Measurements from ENCODE around the gene TAGLN3.

The TAGLN3 gene

DNA sequence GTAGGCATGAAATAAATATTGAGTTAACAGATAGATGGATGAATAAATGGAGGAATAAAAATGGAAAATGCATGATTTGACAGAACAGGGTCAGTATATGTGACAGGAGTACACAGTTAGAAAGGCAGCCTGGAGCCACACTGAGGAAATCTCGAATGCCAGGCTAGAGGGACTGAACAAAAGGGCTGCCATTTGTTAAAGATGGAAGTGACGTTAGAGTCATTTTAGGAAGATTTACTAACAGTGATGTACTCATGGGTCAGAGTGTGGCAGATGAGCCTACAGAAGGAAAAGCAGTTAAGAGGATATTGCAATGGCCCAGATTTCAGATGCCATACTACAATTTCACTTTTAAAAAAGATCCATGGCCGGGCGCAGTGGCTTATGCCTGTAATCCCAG is 28.4 kb downstream of the TAGLN3 start:
- H3K4me3 ChIP-seq (ENCODE audit: insufficient read depth, low read length, poor library complexity, severe bottlenecking): no peak overlapping the region
- H3K36me3 ChIP-seq (ENCODE audit: low read length): no peaks in the 10 kb centered on the region
- TF ChIP-seq EZH2phosphoT487 (conservative IDR thresholded peaks at IDR 0.05; ENCODE audit: low read length): no peak
- TF ChIP-seq, protein P1, sequence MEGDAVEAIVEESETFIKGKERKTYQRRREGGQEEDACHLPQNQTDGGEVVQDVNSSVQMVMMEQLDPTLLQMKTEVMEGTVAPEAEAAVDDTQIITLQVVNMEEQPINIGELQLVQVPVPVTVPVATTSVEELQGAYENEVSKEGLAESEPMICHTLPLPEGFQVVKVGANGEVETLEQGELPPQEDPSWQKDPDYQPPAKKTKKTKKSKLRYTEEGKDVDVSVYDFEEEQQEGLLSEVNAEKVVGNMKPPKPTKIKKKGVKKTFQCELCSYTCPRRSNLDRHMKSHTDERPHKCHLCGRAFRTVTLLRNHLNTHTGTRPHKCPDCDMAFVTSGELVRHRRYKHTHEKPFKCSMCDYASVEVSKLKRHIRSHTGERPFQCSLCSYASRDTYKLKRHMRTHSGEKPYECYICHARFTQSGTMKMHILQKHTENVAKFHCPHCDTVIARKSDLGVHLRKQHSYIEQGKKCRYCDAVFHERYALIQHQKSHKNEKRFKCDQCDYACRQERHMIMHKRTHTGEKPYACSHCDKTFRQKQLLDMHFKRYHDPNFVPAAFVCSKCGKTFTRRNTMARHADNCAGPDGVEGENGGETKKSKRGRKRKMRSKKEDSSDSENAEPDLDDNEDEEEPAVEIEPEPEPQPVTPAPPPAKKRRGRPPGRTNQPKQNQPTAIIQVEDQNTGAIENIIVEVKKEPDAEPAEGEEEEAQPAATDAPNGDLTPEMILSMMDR (IDR thresholded peaks at IDR 0.05; ENCODE audit: insufficient read depth, low read length, poor library complexity, severe bottlenecking): no peak
- H4K20me1 ChIP-seq (ENCODE audit: low read depth, low read length): no peaks in the 10 kb centered on the region
- H3K9ac ChIP-seq (ENCODE audit: low read length): no peak overlapping the region
- no peaks in the 10 kb centered on the region for H3K27me3 ChIP-seq (ENCODE audit: low read length)
- no peak overlapping the region for H3K27ac ChIP-seq (ENCODE audit: low read depth, low read length)
- H3K4me2 ChIP-seq (ENCODE audit: low read depth, low read length, poor library complexity, severe bottlenecking): no peak overlapping the region
- no peaks in the 10 kb centered on the region for H3K9me3 ChIP-seq (ENCODE audit: insufficient read depth, low read length)
- no peaks in the 10 kb centered on the region for H3F3A ChIP-seq (ENCODE audit: insufficient read depth)
- no peaks in the 10 kb centered on the region for H3K9me2 ChIP-seq (replicated peaks; ENCODE audit: insufficient read depth, low read length)
- no peak overlapping the region for H2AFZ ChIP-seq (ENCODE audit: low read depth, low read length, severe bottlenecking)
- no peaks in the 10 kb centered on the region for H3K79me2 ChIP-seq (ENCODE audit: insufficient read depth, low read length)

DNA sequence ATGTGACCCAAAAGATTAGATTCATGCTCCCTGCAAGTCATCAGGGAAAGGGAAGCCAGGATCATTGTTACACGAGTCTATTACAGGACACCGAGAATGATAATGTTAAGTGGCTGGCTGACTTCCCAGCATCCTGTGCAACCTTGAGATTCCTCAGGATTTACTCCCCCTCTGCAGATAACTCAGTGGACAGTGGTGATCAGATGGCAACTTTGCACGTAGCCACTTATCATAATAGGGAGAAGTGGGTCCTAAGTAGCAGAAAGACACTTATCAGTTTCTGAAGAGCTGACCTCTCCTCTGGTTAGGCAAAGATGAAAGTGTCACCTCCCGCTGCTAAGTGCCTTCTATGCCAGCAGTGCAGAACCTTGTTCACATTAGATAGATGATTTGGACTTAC is 29.1 kb downstream of the TAGLN3 start:
- Histone ChIP-seq H3K79me2 (ENCODE audit: insufficient read depth, low read length) (no peaks in the 10 kb centered on the region), H4K20me1 (ENCODE audit: low read depth, low read length) (no peaks in the 10 kb centered on the region), H3K9me2 (replicated peaks; ENCODE audit: insufficient read depth, low read length) (no peaks in the 10 kb centered on the region), H2AFZ (ENCODE audit: low read depth, low read length, severe bottlenecking) (no peak overlapping the region), H3K4me2 (ENCODE audit: low read depth, low read length, poor library complexity, severe bottlenecking) (no peak overlapping the region), H3K27ac (ENCODE audit: low read depth, low read length) (no peak overlapping the region), H3K27me3 (ENCODE audit: low read length) (no peaks in the 10 kb centered on the region), H3K9me3 (ENCODE audit: insufficient read depth, low read length) (no peaks in the 10 kb centered on the region), H3K9ac (ENCODE audit: low read length) (no peak overlapping the region), H3K36me3 (ENCODE audit: low read length) (no peaks in the 10 kb centered on the region), H3F3A (ENCODE audit: insufficient read depth) (no peaks in the 10 kb centered on the region), H3K4me3 (ENCODE audit: insufficient read depth, low read length, poor library complexity, severe bottlenecking) (no peak overlapping the region)
- no peak for TF ChIP-seq EZH2phosphoT487 (conservative IDR thresholded peaks at IDR 0.05; ENCODE audit: low read length)
- TF ChIP-seq, protein P1 (IDR thresholded peaks at IDR 0.05; ENCODE audit: insufficient read depth, low read length, poor library complexity, severe bottlenecking): no peak

DNA sequence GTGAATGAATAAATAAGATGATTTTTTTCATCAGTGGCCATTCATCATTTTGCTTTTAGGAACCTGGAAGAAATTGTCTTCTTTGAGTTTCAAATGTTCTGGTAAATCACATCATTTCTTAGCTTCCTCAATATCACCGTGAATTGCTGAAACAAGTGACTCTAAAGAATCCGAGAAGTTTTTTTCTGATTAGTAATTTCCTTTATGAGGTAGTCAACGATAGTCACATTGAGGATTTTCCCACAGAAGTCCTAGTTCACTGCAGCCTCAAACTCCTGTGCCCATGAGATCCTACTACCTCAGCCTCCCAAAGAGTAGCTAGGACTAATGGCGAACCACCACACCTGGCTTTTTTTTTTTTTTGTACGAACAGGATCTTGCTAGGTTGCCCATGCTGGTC is 32.2 kb downstream of the TAGLN3 start:
- Histone ChIP-seq H3K79me2 (ENCODE audit: insufficient read depth, low read length) (no peaks in the 10 kb centered on the region), H3F3A (ENCODE audit: insufficient read depth) (no peaks in the 10 kb centered on the region), H3K36me3 (ENCODE audit: low read length) (no peaks in the 10 kb centered on the region), H3K9me3 (ENCODE audit: insufficient read depth, low read length) (no peaks in the 10 kb centered on the region), H3K27me3 (ENCODE audit: low read length) (no peaks in the 10 kb centered on the region), H2AFZ (ENCODE audit: low read depth, low read length, severe bottlenecking) (no peak overlapping the region), H3K4me2 (ENCODE audit: low read depth, low read length, poor library complexity, severe bottlenecking) (no peak overlapping the region), H3K4me3 (ENCODE audit: insufficient read depth, low read length, poor library complexity, severe bottlenecking) (no peak overlapping the region), H3K9ac (ENCODE audit: low read length) (no peak overlapping the region), H4K20me1 (ENCODE audit: low read depth, low read length) (no peaks in the 10 kb centered on the region), H3K27ac (ENCODE audit: low read depth, low read length) (no peak overlapping the region), H3K9me2 (replicated peaks; ENCODE audit: insufficient read depth, low read length) (no peaks in the 10 kb centered on the region)
- TF ChIP-seq, protein P1 (IDR thresholded peaks at IDR 0.05; ENCODE audit: insufficient read depth, low read length, poor library complexity, severe bottlenecking): no peak
- TF ChIP-seq EZH2phosphoT487 (conservative IDR thresholded peaks at IDR 0.05; ENCODE audit: low read length): no peak

Measured in SU-DHL-6 (cell line).